Caco-2 (cell line): Measurements from ENCODE around the gene MN1. TPM values are rescaled to one million over a fixed set of nuclear protein-coding genes. Genes with fewer than 3 reads are reported as not detected.

Experiments used
- BruUV-seq: library from RNA; stranded (reverse); fragments of 400-500 nt; replicated peaks from 2 replicates; lab custom pipeline; 2021; lab: Mats Ljungman, UMichigan
- CTCF ChIA-PET: fragments of 300-600 bp; sonication (Branson Sonifier 250); formaldehyde crosslinking; loops from one replicate; lab custom pipeline; 2022; ENCODE audit warnings: antibody characterized with exemption; lab: Charles Lee
- POLR2A ChIA-PET: fragments of 300-600 bp; sonication (Branson Sonifier 250); formaldehyde crosslinking; loops from one replicate; lab custom pipeline; 2022; ENCODE audit warnings: antibody characterized with exemption; lab: Charles Lee
- DNase-seq, 2 experiments: peaks; one replicate each; pipeline versions ENCODE4 v3.0.0 to v3.0.0-alpha.2; 2020 to 2022
- H3K27me3 ChIP-seq: replicated peaks from 2 replicates; pipeline ENCODE4 v1.6.0; 2011; ENCODE audit warnings: low read length; ENCODE audit not compliant: control insufficient read depth, insufficient read depth
- H3K36me3 ChIP-seq: 2 replicates; pipeline ENCODE4 v1.5.1; 2011; ENCODE audit warnings: low read length; ENCODE audit not compliant: control insufficient read depth, insufficient read depth
- H3K4me1 ChIP-seq: fragments of 250-450 bp; sonication (Bioruptor Pico); 2 replicates; pipeline ENCODE4 v1.5.1; 2020; ENCODE audit warnings: mild to moderate bottlenecking
- H3K4me3 ChIP-seq: 2 replicates; pipeline ENCODE4 v1.5.1; 2011; ENCODE audit warnings: low read depth, mild to moderate bottlenecking, control low read depth, low read length
- H3K9me3 ChIP-seq: fragments of 250-450 bp; sonication (Bioruptor Pico); 2 replicates; pipeline ENCODE4 v1.5.1; 2020; ENCODE audit warnings: mild to moderate bottlenecking, moderate library complexity
- H3K27ac Mint-ChIP-seq: one replicate; pipeline ENCODE4 v1.8.0; 2022; ENCODE audit warnings: mixed read lengths; ENCODE audit not compliant: unreplicated experiment
- H3K27me3 Mint-ChIP-seq: one replicate; pipeline ENCODE4 v1.8.0; 2022; ENCODE audit warnings: mixed read lengths; ENCODE audit not compliant: insufficient read depth, unreplicated experiment
- H3K36me3 Mint-ChIP-seq: one replicate; pipeline ENCODE4 v1.8.0; 2022; ENCODE audit warnings: mild to moderate bottlenecking, mixed read lengths; ENCODE audit not compliant: insufficient read depth, unreplicated experiment
- H3K4me1 Mint-ChIP-seq: one replicate; pipeline ENCODE4 v1.8.0; 2022; ENCODE audit warnings: low read depth, mixed read lengths; ENCODE audit not compliant: unreplicated experiment
- H3K4me3 Mint-ChIP-seq: one replicate; pipeline ENCODE4 v1.8.0; 2022; ENCODE audit warnings: mild to moderate bottlenecking, moderate library complexity, mixed read lengths; ENCODE audit not compliant: unreplicated experiment
- H3K9me3 Mint-ChIP-seq: one replicate; pipeline ENCODE4 v1.8.0; 2022; ENCODE audit warnings: mixed read lengths; ENCODE audit not compliant: unreplicated experiment
- CTCF ChIP-seq, 2 experiments: fragments of 200-600 bp in 1 of 2; IDR thresholded peaks; 1 replicate in 1 of 2; 2 replicates in 1 of 2; pipeline versions ENCODE4 v1.5.1 to v1.8.0; 2011 to 2022; ENCODE audit warnings: antibody characterized with exemption in 1 of 2, control low read depth in 1 of 2, inconsistent platforms in 1 of 2, low read depth in 1 of 2, low read length in 1 of 2, mild to moderate bottlenecking in 1 of 2, moderate library complexity in 1 of 2; ENCODE audit not compliant: insufficient read depth in 1 of 2, severe bottlenecking in 1 of 2, unreplicated experiment in 1 of 2
- intact Hi-C: fragments of 100-400 bp; cut with micrococcal nuclease; formaldehyde crosslinking; loops from one replicate; pipeline ENCODE4 v1.10.0; 2022; ENCODE audit not compliant: unreplicated experiment
- total RNA-seq: library from RNA; stranded (reverse); gene quantifications from 2 replicates; pipeline ENCODE4 v1.2.3, GENCODE V29; 2022

MN1 gene
- total RNA-seq, 1 experiment from 2014 or later = 0.32 TPM

GRCh38 chr22:27842669-27843431 is 41.3 kb upstream of the MN1 start:
- intact Hi-C loops = no loop called here
- Mint-ChIP-seq H3K4me3 (no peak overlapping the region), H3K27me3 (no peaks in the 10 kb centered on the region), H3K4me1 (no peaks in the 10 kb centered on the region), H3K27ac (peak overlapping the region; percentile 22), H3K9me3 (peaks cover 3% of the 10 kb centered on the region), H3K36me3 (peaks cover 12% of the 10 kb centered on the region)
- H3K4me3 ChIP-seq = no peak overlapping the region
- TF ChIP-seq CTCF (IDR thresholded peaks at IDR 0.05; ENCODE audit: insufficient read depth in 1 of 2, low read depth in 1 of 2, low read length in 1 of 2, severe bottlenecking in 1 of 2, unreplicated experiment in 1 of 2) = no peak
- DNase-seq = no peak
- H3K9me3 ChIP-seq = no peaks in the 10 kb centered on the region
- ChIA-PET POLR2A (no interaction called here), CTCF (no interaction called here)
- H3K4me1 ChIP-seq = no peaks in the 10 kb centered on the region
- BruUV-seq = no TSS peak
- no peaks in the 10 kb centered on the region for H3K27me3 ChIP-seq
- H3K36me3 ChIP-seq = no peaks in the 10 kb centered on the region

- H3K9me3 Mint-ChIP-seq = peaks cover 9% of the 10 kb centered on the region
- H3K27ac Mint-ChIP-seq = no peak overlapping the region
- no peak for DNase-seq
- H3K36me3 ChIP-seq = no peaks in the 10 kb centered on the region
- H3K27me3 Mint-ChIP-seq = no peaks in the 10 kb centered on the region
- intact Hi-C loops = no loop called here
- H3K4me3 ChIP-seq = no peak overlapping the region
- CTCF ChIA-PET = no interaction called here
- BruUV-seq = no TSS peak
- H3K27me3 ChIP-seq = no peaks in the 10 kb centered on the region
- peaks cover 12% of the 10 kb centered on the region for H3K36me3 Mint-ChIP-seq
- POLR2A ChIA-PET = no interaction called here
- H3K4me1 Mint-ChIP-seq = no peaks in the 10 kb centered on the region
- H3K4me3 Mint-ChIP-seq = no peak overlapping the region
- H3K9me3 ChIP-seq = no peaks in the 10 kb centered on the region
- TF ChIP-seq CTCF (IDR thresholded peaks at IDR 0.05; ENCODE audit: insufficient read depth in 1 of 2, low read depth in 1 of 2, low read length in 1 of 2, severe bottlenecking in 1 of 2, unreplicated experiment in 1 of 2) = no peak
- no peaks in the 10 kb centered on the region for H3K4me1 ChIP-seq
Measured at GRCh38 chr22:27842201-27842600, 40.6 kb upstream of the MN1 start.

GRCh38 chr22:27840436-27840835 is 38.9 kb upstream of the MN1 start:
- intact Hi-C loops = no loop called here
- H3K27me3 ChIP-seq = no peaks in the 10 kb centered on the region
- H3K4me1 ChIP-seq = peaks cover 9% of the 10 kb centered on the region; the same call in 1 of the 2 replicates
- no peak overlapping the region for H3K4me3 Mint-ChIP-seq
- peaks cover 15% of the 10 kb centered on the region for H3K9me3 Mint-ChIP-seq
- peaks cover 7% of the 10 kb centered on the region for H3K4me1 Mint-ChIP-seq
- H3K9me3 ChIP-seq = no peaks in the 10 kb centered on the region
- BruUV-seq = no TSS peak
- peaks cover 12% of the 10 kb centered on the region for H3K36me3 Mint-ChIP-seq
- no peak overlapping the region for H3K4me3 ChIP-seq
- DNase-seq = no peak
- no peak overlapping the region for H3K27ac Mint-ChIP-seq
- POLR2A ChIA-PET = no interaction called here
- CTCF ChIA-PET = no interaction called here
- TF ChIP-seq CTCF (IDR thresholded peaks at IDR 0.05; ENCODE audit: insufficient read depth in 1 of 2, low read depth in 1 of 2, low read length in 1 of 2, severe bottlenecking in 1 of 2, unreplicated experiment in 1 of 2) = no peak
- no peaks in the 10 kb centered on the region for H3K27me3 Mint-ChIP-seq
- no peaks in the 10 kb centered on the region for H3K36me3 ChIP-seq
